H7 (cell line): ENCODE data around the gene DMD. TPM values are rescaled to one million over a fixed set of nuclear protein-coding genes. Genes with fewer than 3 reads are reported as not detected.
"Not testable (repeated sequence)": the region's sequence is repeated elsewhere in the genome, so short reads cannot be mapped to it uniquely, and the experiment has no call there.

Experiments
- DNase-seq: peaks from one replicate; pipeline ENCODE4 v3.0.0; 2012
- H3K27me3 ChIP-seq: 2 replicates; pipeline ENCODE4 v1.6.0; 2011; ENCODE audit warnings: mild to moderate bottlenecking, low read length; ENCODE audit not compliant: control insufficient read depth, insufficient read depth
- H3K36me3 ChIP-seq: replicated peaks from 2 replicates; pipeline ENCODE4 v1.5.1; 2011; ENCODE audit warnings: low read length; ENCODE audit not compliant: control insufficient read depth, insufficient read depth
- H3K4me3 ChIP-seq: 2 replicates; pipeline ENCODE4 v1.5.1; 2011; ENCODE audit warnings: low read depth, mild to moderate bottlenecking, control low read depth, low read length, moderate library complexity; ENCODE audit not compliant: insufficient read depth
- total RNA-seq: library from RNA; depleted of rRNA; stranded (reverse); fragments of >200 nt; shearing (Covaris generic); gene quantifications from 2 replicates; pipeline ENCODE4 v1.2.3, GENCODE V29; 2014

DMD gene
- total RNA-seq, 1 experiment from 2014 or later, result 17.1 TPM

GRCh38 chrX:32530802-32531403 is 680.4 kb downstream of the DMD start:
- no peak for DNase-seq
- Histone ChIP-seq H3K4me3 (no peak overlapping the region), H3K27me3 (no peaks in the 10 kb centered on the region), H3K36me3 (no peaks in the 10 kb centered on the region)

DNA sequence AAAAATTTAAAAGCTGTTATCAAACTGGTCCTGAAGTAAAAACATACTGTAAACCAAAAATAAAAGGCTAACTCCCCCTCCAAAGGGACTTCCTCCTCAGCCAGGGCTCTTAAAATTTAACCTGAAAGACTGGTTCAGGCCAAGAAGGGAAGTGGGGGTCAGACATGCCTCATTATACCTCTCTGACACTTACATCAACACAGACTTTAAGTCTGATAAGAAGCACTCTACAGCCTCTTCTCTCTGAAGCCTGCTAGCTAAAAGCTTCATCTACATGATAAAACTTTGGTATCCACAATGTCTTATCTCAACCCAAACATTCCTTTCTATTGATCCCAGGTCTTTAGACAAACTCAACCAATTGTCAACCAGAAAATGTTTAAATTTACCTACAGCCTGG is 682.9 kb downstream of the DMD start:
- not testable (repeated sequence) for DNase-seq, H3K4me3 ChIP-seq, H3K36me3 ChIP-seq, H3K27me3 ChIP-seq

DNA sequence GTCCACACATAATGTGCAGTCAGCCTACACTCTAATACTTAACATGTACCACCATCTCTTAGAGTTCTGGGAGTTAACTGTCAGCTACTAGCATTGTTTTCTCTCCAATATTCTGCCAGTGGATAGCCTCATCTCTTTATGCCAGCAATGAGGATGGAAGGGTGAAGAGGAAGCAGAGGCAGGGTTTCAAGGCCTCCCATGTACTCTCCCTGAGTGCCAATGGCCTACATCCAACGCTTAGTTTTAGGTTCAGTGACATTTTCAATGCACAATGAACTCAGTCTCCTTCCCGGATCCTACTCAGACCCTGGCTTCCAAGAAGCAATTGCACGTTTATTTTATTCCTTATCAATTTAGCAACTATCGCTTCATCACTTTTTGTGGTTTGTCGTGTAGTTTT is 686.1 kb downstream of the DMD start:
- H3K36me3 ChIP-seq, result no peaks in the 10 kb centered on the region
- no peak for DNase-seq
- no peaks in the 10 kb centered on the region for H3K27me3 ChIP-seq
- no peak overlapping the region for H3K4me3 ChIP-seq

DNA sequence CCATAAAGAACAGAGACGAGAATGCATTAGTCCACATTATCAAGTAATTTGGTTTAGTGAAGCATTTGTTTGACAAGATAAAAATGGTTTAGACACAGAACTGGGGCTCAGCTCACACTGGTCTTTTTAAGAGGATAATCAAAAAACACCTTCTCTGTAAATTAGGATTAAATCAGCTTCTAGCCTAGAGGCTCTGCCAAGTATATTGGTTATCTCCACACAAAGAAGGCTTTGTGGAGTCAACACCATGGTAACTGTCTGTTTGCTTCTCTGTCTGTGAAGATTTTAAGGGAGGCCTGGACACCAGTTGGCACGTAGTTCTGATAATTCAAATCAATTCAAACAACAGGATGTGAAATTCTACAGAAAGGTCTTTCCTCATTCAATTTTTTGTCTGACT is 687.0 kb downstream of the DMD start:
- H3K4me3 ChIP-seq, result no peak overlapping the region
- no peaks in the 10 kb centered on the region for H3K27me3 ChIP-seq
- DNase-seq, result no peak
- no peaks in the 10 kb centered on the region for H3K36me3 ChIP-seq

DNA sequence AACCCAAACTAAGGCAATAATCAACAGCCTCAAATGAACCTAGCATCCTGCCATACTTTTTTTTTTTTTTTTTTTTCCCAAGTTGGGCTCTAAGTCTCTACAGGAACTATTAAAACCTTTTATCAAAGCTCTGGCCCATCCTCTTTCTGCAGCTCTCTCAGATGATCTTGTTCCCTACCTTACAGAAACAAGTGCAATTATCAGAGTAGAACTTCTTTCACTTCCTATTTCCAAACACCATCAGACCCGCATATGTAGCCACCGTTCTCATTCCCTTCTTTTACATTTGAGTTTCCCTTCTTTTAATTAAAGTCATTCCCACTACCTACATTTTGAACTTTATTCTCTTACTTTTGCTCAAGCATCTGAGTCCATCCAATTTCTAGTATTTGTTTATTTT is 690.6 kb downstream of the DMD start:
- no peak for DNase-seq
- Histone ChIP-seq H3K27me3 (no peaks in the 10 kb centered on the region), H3K4me3 (no peak overlapping the region), H3K36me3 (no peaks in the 10 kb centered on the region)

- Histone ChIP-seq H3K27me3 (no peaks in the 10 kb centered on the region), H3K4me3 (no peak overlapping the region), H3K36me3 (no peaks in the 10 kb centered on the region)
- DNase-seq, result no peak
Observed at GRCh38 chrX:32514986-32515385, 696.4 kb downstream of the DMD start.

- H3K27me3 ChIP-seq, result no peaks in the 10 kb centered on the region
- no peaks in the 10 kb centered on the region for H3K36me3 ChIP-seq
Observed at GRCh38 chrX:32501606-32502005, 709.7 kb downstream of the DMD start.

DNA sequence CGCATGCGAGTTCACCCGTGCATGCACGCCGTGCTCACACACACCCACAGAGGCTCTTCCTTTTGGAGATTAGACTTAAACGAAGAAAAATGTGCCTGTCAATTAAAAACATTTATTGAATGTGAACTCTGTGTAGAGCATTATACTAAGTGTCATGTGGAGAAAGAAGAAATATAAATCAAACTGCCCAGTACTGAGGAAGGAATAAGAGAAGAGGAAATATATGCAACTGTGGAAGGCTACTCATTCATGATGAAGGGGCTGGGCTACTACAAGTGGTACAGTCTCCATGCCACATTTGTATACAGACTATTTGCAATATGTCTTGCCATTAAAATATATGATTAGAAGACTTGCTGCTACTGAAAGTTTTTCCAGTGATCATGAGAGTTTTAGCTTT is 714.7 kb downstream of the DMD start:
- H3K36me3 ChIP-seq, result no peaks in the 10 kb centered on the region
- H3K4me3 ChIP-seq, result no peak overlapping the region
- DNase-seq, result no peak
- no peaks in the 10 kb centered on the region for H3K27me3 ChIP-seq

More at GRCh38 chrX:32501606-32502005, 709.7 kb downstream of the DMD start:
- no peak for DNase-seq
- no peak overlapping the region for H3K4me3 ChIP-seq

GRCh38 chrX:32495855-32496254 is 715.5 kb downstream of the DMD start:
- DNase-seq, result no peak
- no peaks in the 10 kb centered on the region for H3K27me3 ChIP-seq
- H3K4me3 ChIP-seq, result no peak overlapping the region
- no peaks in the 10 kb centered on the region for H3K36me3 ChIP-seq

DNA sequence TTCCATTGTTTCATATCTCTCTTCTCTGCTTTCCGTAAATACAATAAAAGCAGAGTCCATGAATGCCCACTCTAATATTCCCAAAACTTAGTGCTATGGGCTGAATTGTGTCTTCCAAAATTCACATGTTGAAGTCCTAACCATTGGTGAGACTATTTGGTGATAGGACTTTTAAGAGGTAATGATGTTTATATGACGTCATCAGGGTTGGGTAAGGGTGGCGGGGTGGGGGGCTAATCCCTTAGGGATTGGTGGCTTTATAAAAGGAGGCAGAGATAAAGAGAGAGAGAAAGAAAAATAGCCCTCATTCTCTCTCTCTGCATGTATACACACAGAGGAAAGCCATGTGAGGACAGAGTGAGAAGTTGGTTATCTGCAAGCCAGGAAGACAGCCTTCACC is 722.2 kb downstream of the DMD start:
- no peak for DNase-seq
- H3K27me3 ChIP-seq, result no peaks in the 10 kb centered on the region
- H3K36me3 ChIP-seq, result no peaks in the 10 kb centered on the region
- no peak overlapping the region for H3K4me3 ChIP-seq

- H3K4me3 ChIP-seq, result no peak overlapping the region
- no peak for DNase-seq
- H3K36me3 ChIP-seq, result no peaks in the 10 kb centered on the region
- no peaks in the 10 kb centered on the region for H3K27me3 ChIP-seq
Observed at GRCh38 chrX:32483534-32484136, 727.7 kb downstream of the DMD start.

GRCh38 chrX:32480019-32480418 is 731.3 kb downstream of the DMD start:
- Histone ChIP-seq H3K4me3 (no peak overlapping the region), H3K36me3 (no peaks in the 10 kb centered on the region), H3K27me3 (no peaks in the 10 kb centered on the region)
- DNase-seq, result no peak

GRCh38 chrX:32472364-32472763 is 739.0 kb downstream of the DMD start:
- no peak for DNase-seq
- Histone ChIP-seq H3K36me3 (no peaks in the 10 kb centered on the region), H3K4me3 (no peak overlapping the region), H3K27me3 (no peaks in the 10 kb centered on the region)

- Histone ChIP-seq H3K27me3 (no peaks in the 10 kb centered on the region), H3K4me3 (no peak overlapping the region), H3K36me3 (no peaks in the 10 kb centered on the region)
- no peak for DNase-seq
Observed at GRCh38 chrX:32455704-32456103, 755.6 kb downstream of the DMD start.

- Histone ChIP-seq H3K27me3 (no peaks in the 10 kb centered on the region), H3K36me3 (no peaks in the 10 kb centered on the region), H3K4me3 (no peak overlapping the region)
- no peak for DNase-seq
Observed at GRCh38 chrX:32451954-32452695, 759.2 kb downstream of the DMD start.
